GM23338 (cell line): Measurements from ENCODE around the gene FBXW8. TPM values are rescaled to one million over a fixed set of nuclear protein-coding genes. Genes with fewer than 3 reads are reported as not detected.
A peak's percentile ranks its signal among the peaks of the same experiment; 100 is the strongest.

Source experiments
- ATAC-seq: fragments of 200-7000 bp; cut with Tn5 transposase; 3 replicates; pipeline ENCODE4 v1.9.1; 2020
- DNase-seq: peaks from one replicate; pipeline ENCODE4 v3.0.0-alpha.2; 2015; ENCODE audit warnings: low spot score
- H2AFZ ChIP-seq: fragments of 200-600 bp; sonication (generic); 2 replicates; pipeline ENCODE4 v1.8.0; 2016; ENCODE audit warnings: antibody characterized with exemption, mild to moderate bottlenecking, moderate library complexity
- H3F3A ChIP-seq: fragments of 200-600 bp; sonication (generic); replicated peaks from 2 replicates; pipeline ENCODE4 v1.8.0; 2017; ENCODE audit warnings: antibody characterized with exemption, mixed run types, low read depth
- H3K27ac ChIP-seq: fragments of 200-600 bp; sonication (generic); 2 replicates; pipeline ENCODE4 v1.6.1; 2016; ENCODE audit warnings: low read depth
- H3K27me3 ChIP-seq: fragments of 200-600 bp; sonication (generic); 2 replicates; pipeline ENCODE4 v1.8.0; 2016; ENCODE audit warnings: mild to moderate bottlenecking, mixed run types, moderate library complexity; ENCODE audit not compliant: insufficient read depth
- H3K36me3 ChIP-seq: fragments of 200-600 bp; sonication (generic); 2 replicates; pipeline ENCODE4 v1.8.0; 2016; ENCODE audit warnings: mild to moderate bottlenecking; ENCODE audit not compliant: insufficient read depth
- H3K4me1 ChIP-seq: fragments of 200-600 bp; sonication (generic); 2 replicates; pipeline ENCODE4 v1.8.0; 2016; ENCODE audit warnings: mild to moderate bottlenecking, moderate library complexity; ENCODE audit not compliant: insufficient read depth
- H3K4me2 ChIP-seq: fragments of 200-600 bp; sonication (generic); 2 replicates; pipeline ENCODE4 v1.7.1; 2017; ENCODE audit warnings: mixed run types
- H3K4me3 ChIP-seq: fragments of 200-600 bp; sonication (generic); 2 replicates; pipeline ENCODE4 v1.6.1; 2016; ENCODE audit warnings: mixed run types
- H3K79me2 ChIP-seq: fragments of 200-600 bp; sonication (generic); replicated peaks from 2 replicates; pipeline ENCODE4 v1.8.0; 2017; ENCODE audit warnings: mild to moderate bottlenecking; ENCODE audit not compliant: insufficient read depth
- H3K9me2 ChIP-seq: fragments of 200-600 bp; sonication (generic); 2 replicates; pipeline ENCODE4 v1.8.0; 2017; ENCODE audit not compliant: insufficient read depth
- H4K20me1 ChIP-seq: fragments of 200-600 bp; sonication (generic); replicated peaks from 2 replicates; pipeline ENCODE4 v1.8.0; 2017; ENCODE audit warnings: mild to moderate bottlenecking; ENCODE audit not compliant: insufficient read depth
- H3K27ac Mint-ChIP-seq: 2 replicates; pipeline ENCODE4 v1.8.0; 2020; ENCODE audit warnings: inconsistent platforms, mild to moderate bottlenecking, moderate library complexity, mixed read lengths
- H3K27me3 Mint-ChIP-seq: 3 replicates; pipeline ENCODE4 v1.8.0; 2022; ENCODE audit warnings: low read depth, mild to moderate bottlenecking, moderate library complexity, mixed read lengths, inconsistent platforms; ENCODE audit not compliant: insufficient read depth, poor library complexity
- H3K36me3 Mint-ChIP-seq: 3 replicates; pipeline ENCODE4 v1.8.0; 2021; ENCODE audit warnings: low read depth, mild to moderate bottlenecking, inconsistent platforms, moderate library complexity, mixed read lengths
- H3K4me1 Mint-ChIP-seq: 3 replicates; pipeline ENCODE4 v1.8.0; 2020; ENCODE audit warnings: mild to moderate bottlenecking, inconsistent platforms, mixed read lengths
- H3K4me3 Mint-ChIP-seq: 3 replicates; pipeline ENCODE4 v1.8.0; 2021; ENCODE audit warnings: moderate library complexity, mild to moderate bottlenecking, inconsistent platforms, mixed read lengths
- H3K9me3 Mint-ChIP-seq: 3 replicates; pipeline ENCODE4 v1.8.0; 2020; ENCODE audit warnings: moderate library complexity, mild to moderate bottlenecking, inconsistent platforms, mixed read lengths
- CREB1 ChIP-seq: fragments of 250-450 bp; sonication (Bioruptor Pico); IDR thresholded peaks from 2 replicates; pipeline ENCODE4 v1.5.0; 2020; ENCODE audit warnings: low read depth, mild to moderate bottlenecking, moderate library complexity
- EZH2 ChIP-seq: fragments of 200-600 bp; sonication (generic); IDR thresholded peaks from one replicate; pipeline ENCODE4 v1.8.0; 2017; ENCODE audit warnings: antibody characterized with exemption, mild to moderate bottlenecking, low read depth; ENCODE audit not compliant: unreplicated experiment
- EZH2phosphoT487 ChIP-seq: fragments of 200-600 bp; sonication (generic); IDR thresholded peaks from one replicate; pipeline ENCODE4 v1.8.1; 2018; ENCODE audit warnings: antibody characterized with exemption; ENCODE audit not compliant: unreplicated experiment
- NANOG ChIP-seq: IDR thresholded peaks from 2 replicates; pipeline ENCODE4 v1.6.1; 2016; ENCODE audit warnings: antibody characterized with exemption, borderline replicate concordance
- POLR2AphosphoS5 ChIP-seq: IDR thresholded peaks from 2 replicates; pipeline ENCODE4 v1.6.1; 2016; ENCODE audit warnings: antibody characterized with exemption, low read depth
- STAT1 ChIP-seq: IDR thresholded peaks from one replicate; pipeline ENCODE4 v1.6.1; 2016; ENCODE audit warnings: antibody characterized with exemption; ENCODE audit not compliant: unreplicated experiment
- ZNF331 ChIP-seq: fragments of 250-450 bp; sonication (Bioruptor Pico); IDR thresholded peaks from 2 replicates; pipeline ENCODE4 v1.5.0; 2020; ENCODE audit warnings: low read depth, mild to moderate bottlenecking, moderate library complexity
- polyA plus RNA-seq: library from polyadenylated mRNA; unstranded; fragments of >200 nt; fragmentation: Nextera tagmentation; extraction: Ambion mirVana; gene quantifications from 2 replicates; pipeline ENCODE4 v1.2.1, GENCODE V29; 2016
- total RNA-seq: library from RNA; depleted of rRNA; stranded (reverse); fragments of >200 nt; shearing (Covaris generic); gene quantifications from 2 replicates; pipeline ENCODE4 v1.2.3, GENCODE V29; 2014
- TF ChIP-seq, protein P1 (sequence below): IDR thresholded peaks from 2 replicates; pipeline ENCODE4 v1.6.1; 2016; ENCODE audit warnings: antibody characterized with exemption
- TF ChIP-seq, protein P2 (sequence below), 2 experiments: fragments of 200-600 bp in 1 of 2; sonication (generic) in 1 of 2; conservative IDR thresholded peaks; 2 replicates each; pipeline versions ENCODE4 v1.5.1 to v1.6.1; 2016 to 2017; ENCODE audit warnings: antibody characterized with exemption in 2 of 2, low read depth in 2 of 2, mild to moderate bottlenecking in 2 of 2, moderate library complexity in 1 of 2

Gene FBXW8
- total and polyA plus RNA-seq, 2 experiments from 2014 or later, result 4.6 to 13.9 TPM

DNA sequence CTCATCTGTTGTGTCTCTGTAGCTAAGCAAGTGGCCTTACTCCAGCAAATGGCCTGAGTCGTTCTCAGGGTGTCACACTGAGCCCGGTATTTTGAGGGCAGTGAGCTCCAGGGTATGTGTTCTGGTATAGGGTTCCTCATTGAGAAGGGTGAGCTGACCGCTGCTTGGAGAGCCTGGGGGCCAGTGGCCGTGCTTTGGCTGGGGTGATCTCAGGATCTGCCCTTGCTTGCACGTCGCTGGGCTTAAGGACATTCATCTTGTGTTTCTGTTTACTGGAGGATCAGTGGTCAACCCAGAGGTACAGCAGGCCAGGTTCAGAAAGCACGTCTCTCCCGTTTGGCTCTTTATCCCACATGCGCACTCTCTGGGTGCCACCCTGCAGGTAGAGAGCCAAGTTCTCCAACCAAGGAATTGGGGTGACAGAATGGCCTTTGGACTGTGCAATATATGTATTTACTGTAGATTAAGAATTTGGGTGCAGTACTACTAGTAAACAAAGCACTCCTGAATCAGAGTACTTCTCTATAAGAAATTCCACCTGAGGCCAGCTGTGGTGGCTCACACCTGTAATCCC is 52.1 kb downstream of the FBXW8 start (continued):
- TF ChIP-seq, protein P1, sequence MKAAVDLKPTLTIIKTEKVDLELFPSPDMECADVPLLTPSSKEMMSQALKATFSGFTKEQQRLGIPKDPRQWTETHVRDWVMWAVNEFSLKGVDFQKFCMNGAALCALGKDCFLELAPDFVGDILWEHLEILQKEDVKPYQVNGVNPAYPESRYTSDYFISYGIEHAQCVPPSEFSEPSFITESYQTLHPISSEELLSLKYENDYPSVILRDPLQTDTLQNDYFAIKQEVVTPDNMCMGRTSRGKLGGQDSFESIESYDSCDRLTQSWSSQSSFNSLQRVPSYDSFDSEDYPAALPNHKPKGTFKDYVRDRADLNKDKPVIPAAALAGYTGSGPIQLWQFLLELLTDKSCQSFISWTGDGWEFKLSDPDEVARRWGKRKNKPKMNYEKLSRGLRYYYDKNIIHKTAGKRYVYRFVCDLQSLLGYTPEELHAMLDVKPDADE, result no peak
- no peak for TF ChIP-seq EZH2

DNA sequence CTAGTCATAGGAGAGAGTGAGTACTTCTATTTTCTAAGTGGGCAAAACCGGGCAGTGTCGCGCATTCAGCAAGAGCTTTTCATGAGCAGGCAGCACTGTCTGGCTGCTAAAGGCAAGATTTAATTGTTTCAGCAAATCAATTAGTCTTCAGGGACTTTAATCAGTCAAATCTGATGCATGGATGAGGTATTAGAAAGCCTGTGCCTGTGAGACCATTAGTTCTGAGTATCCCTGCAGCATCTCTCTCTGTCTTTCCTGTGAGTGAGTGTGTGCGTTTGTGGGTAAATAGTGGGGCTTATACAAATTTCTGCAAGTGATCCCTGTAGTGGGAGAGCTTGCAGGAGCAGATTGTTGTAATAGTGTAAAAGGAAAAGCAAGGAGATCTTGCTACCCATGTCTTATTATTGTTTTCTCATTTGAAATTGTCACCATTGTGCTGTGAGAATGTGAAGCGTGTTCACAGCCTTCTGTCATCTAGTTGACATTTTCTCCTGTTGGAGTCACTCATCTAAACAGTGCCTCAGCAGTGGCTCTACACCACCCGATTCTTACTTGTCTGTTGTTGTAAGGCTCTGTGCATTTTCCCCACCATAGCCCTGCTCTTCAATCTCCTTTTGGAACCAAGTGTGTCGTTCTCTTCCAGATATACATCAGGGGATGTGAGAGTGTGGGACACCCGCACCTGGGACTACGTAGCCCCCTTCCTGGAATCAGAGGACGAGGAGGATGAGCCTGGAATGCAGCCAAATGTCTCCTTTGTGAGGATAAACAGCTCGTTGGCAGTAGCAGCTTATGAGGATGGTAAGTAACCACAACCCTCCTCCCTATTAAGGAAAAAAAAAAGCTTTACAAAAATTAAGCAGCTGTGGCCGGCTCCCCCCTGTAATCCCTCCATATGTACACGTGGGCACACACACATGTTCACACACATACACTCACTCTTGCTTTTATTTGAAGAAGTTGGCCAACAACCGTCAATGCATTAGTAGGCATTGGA is 53.6 kb downstream of the FBXW8 start:
- ATAC-seq (no peak), DNase-seq (no peak)
- Mint-ChIP-seq H3K27me3 (peaks cover 2% of the 10 kb centered on the region), H3K27ac (0 out of 2 replicates have a peak overlapping the region, but pooled peaks have one; percentile 22), H3K36me3 (no peaks in the 10 kb centered on the region), H3K9me3 (no peaks in the 10 kb centered on the region), H3K4me3 (no peak overlapping the region), H3K4me1 (peaks cover 3% of the 10 kb centered on the region)
- H4K20me1 ChIP-seq, result no peaks in the 10 kb centered on the region
- H3F3A ChIP-seq, result no peaks in the 10 kb centered on the region
- H3K27ac ChIP-seq, result no peak overlapping the region
- no peaks in the 10 kb centered on the region; the same call in 1 of the 2 replicates for H3K4me1 ChIP-seq
- H3K36me3 ChIP-seq, result peaks cover 15% of the 10 kb centered on the region; the same call in 1 of the 2 replicates
- H2AFZ ChIP-seq, result no peak overlapping the region
- TF ChIP-seq CREB1 (CRISPR knock-in tag), result no peak
- no peak for TF ChIP-seq EZH2phosphoT487
- TF ChIP-seq NANOG, result no peak
- no peak for TF ChIP-seq EZH2
- TF ChIP-seq, protein P1, result no peak
- no peak overlapping the region for H3K4me2 ChIP-seq
- no peaks in the 10 kb centered on the region for H3K9me2 ChIP-seq
- no peak overlapping the region for H3K4me3 ChIP-seq
- no peaks in the 10 kb centered on the region for H3K27me3 ChIP-seq
- no peaks in the 10 kb centered on the region for H3K79me2 ChIP-seq

DNA sequence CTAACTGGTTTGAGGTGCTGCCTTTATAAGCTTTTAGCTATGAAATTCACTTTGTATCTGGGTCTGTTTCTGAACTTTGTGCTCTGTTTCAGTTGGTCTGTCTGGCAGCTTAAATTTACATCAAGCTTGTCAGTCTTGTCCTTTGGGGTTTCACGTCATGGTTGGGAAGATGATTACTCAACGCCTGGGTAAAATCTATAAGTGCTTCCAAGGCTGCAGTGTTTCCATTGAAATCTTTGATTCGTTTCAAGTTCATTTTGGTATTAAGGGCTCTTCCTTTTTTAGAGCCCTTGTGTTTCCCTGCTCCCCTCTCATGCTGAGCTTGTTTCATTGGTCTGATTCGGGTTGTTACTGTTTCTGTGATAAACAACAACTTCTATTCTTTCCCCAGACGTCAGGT is 58.2 kb downstream of the FBXW8 start:
- H3K4me3 Mint-ChIP-seq, result no peak overlapping the region
- H3K27ac Mint-ChIP-seq, result no peak overlapping the region
- 0 out of 2 replicates have a peak, but pooled peaks cover 6% of the 10 kb centered on the region for H3K4me1 ChIP-seq
- no peaks in the 10 kb centered on the region for H3K9me3 Mint-ChIP-seq
- peaks cover 23% of the 10 kb centered on the region for H3K36me3 ChIP-seq
- no peaks in the 10 kb centered on the region for H3K27me3 Mint-ChIP-seq
- DNase-seq (peak; percentile 10), ATAC-seq (no peak)
- H3K4me1 Mint-ChIP-seq, result peaks cover 12% of the 10 kb centered on the region; the same call in 2 of the 3 replicates
- no peaks in the 10 kb centered on the region for H3K9me2 ChIP-seq
- H3F3A ChIP-seq, result no peaks in the 10 kb centered on the region
- no peak overlapping the region for H3K4me3 ChIP-seq
- no peak overlapping the region for H2AFZ ChIP-seq
- no peaks in the 10 kb centered on the region for H3K27me3 ChIP-seq
- peaks cover 12% of the 10 kb centered on the region; the same call in 2 of the 3 replicates for H3K36me3 Mint-ChIP-seq
- H4K20me1 ChIP-seq, result no peaks in the 10 kb centered on the region
- no peak overlapping the region for H3K27ac ChIP-seq
- no peaks in the 10 kb centered on the region for H3K79me2 ChIP-seq
- H3K4me2 ChIP-seq, result no peak overlapping the region
- TF ChIP-seq ZNF331 (CRISPR knock-in tag), result no peak
- no peak for TF ChIP-seq STAT1
- TF ChIP-seq EZH2, result no peak
- TF ChIP-seq POLR2AphosphoS5, result no peak
- TF ChIP-seq NANOG, result no peak
- TF ChIP-seq, protein P2, sequence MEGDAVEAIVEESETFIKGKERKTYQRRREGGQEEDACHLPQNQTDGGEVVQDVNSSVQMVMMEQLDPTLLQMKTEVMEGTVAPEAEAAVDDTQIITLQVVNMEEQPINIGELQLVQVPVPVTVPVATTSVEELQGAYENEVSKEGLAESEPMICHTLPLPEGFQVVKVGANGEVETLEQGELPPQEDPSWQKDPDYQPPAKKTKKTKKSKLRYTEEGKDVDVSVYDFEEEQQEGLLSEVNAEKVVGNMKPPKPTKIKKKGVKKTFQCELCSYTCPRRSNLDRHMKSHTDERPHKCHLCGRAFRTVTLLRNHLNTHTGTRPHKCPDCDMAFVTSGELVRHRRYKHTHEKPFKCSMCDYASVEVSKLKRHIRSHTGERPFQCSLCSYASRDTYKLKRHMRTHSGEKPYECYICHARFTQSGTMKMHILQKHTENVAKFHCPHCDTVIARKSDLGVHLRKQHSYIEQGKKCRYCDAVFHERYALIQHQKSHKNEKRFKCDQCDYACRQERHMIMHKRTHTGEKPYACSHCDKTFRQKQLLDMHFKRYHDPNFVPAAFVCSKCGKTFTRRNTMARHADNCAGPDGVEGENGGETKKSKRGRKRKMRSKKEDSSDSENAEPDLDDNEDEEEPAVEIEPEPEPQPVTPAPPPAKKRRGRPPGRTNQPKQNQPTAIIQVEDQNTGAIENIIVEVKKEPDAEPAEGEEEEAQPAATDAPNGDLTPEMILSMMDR (conservative IDR thresholded peaks at IDR 0.05; ENCODE audit: low read depth in 2 of 2), result no peak
